ENCODE data around the gene HNRNPAB.
"Not testable (repeated sequence)": the region's sequence is repeated elsewhere in the genome, so short reads cannot be mapped to it uniquely, and the experiment has no call there.

Gene HNRNPAB

DNA sequence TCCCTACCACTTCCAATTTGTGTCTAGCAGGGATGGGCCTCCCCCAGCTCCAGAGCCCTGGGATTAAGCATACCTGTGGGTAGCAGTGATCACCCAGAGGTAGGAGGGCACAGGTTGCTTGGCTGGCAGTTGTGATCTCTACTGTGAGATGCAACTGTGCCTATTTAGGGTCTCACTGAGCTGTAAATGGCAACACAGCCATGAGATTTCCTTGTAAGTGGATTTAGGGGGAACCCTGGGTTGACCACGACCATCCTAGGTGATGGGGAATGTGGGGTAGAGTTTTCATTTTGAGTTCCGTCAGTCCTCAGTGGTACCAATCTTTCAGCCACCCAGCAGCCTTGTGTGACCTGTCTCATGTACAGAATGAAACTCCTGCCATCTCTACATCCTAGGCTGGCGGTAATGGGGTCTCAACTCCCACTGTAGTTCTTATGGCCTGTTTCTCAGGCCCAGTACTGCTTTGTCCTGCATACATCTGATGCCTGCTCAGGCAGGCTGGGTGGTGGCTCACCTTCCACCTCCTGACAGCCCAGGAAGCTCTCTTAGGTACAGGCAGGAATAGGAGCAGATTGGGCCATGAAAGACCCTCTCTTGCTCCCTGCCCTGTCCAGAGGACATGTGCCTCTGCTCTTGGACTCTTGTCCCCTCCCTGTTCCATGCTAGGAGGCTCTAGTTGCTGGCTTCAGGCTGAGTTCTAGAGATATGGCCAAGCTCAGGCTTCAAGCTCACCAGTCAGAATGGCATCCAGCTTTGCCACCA, 8.1 kb downstream of the HNRNPAB start:
- DNase-seq (ENCODE audit: low spot score): no peak

DNA sequence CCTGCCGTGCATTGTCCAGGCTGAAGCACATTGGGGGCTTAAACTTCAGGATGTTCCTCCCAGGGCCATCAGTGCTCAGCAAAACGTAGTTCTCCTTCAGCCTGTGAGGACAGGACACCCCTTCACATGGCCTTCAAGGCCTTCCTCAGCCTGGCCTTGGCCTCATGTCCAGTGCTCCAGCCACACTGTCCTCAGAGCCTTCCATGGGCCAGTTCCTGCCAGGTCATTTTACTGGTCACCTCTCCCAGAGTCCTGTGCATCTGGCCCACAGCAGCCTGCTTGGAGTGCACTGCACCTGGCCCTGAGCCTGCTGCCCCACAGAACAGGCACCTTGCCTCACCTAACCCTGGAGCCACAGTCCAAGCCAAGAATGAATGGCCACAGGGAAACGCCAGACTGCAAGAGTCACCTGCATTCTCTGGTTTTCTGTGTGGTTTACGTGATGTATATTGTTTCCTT, 8.7 kb downstream of the HNRNPAB start:
- DNase-seq (ENCODE audit: low spot score): no peak

DNA sequence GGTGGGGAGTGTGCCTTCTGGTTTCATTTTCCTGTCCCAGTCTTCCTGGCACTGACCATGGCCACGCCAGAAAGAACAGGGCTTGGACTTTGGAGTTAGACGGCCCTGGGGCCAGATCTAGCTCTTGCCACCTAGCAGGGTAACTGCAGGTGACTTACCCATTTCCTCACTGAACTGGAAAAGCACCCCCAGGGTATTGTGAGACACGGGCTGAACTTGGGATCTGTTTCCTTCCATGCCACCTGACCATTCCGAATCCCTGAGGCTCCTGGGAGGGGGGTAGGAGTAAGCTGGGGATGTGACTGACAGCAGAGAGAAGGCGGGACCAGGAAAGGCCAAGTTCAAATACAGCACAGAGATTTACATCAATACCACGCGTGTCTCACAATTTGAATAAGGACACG, 9.4 kb downstream of the HNRNPAB start:
- DNase-seq (ENCODE audit: low spot score): no peak

DNA sequence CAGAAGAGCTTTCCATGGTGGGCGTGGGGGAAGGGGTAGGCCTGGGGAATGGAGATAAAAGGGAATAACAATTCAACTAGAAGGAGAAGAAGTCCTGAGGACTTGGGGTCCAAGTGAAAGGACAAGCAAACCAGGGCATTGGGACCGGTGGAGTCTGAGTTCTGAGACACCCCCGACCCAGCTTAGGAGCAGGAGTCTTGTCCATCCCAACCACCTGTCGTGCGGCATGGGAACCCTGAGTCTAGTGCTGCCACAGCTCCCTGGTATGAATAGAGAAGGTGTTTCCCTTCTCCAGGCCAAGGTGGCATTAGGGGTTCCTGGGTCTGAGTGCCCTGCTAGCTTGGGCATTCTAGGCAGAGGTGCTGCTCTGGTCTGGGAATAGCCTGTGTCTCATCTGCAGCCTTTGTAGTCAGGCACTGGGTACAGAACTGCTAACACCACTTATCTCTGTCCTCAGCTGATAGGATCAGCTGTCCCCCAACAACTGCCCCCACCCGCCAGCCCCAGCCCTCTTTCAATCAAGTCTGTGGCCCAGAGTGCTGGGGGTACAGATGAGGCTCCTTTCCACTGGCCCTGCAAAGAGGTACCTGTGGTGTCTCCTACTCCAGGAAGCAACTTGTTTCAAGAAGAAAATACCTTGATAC, 9.9 kb downstream of the HNRNPAB start:
- no peak for DNase-seq (ENCODE audit: low spot score)

DNA sequence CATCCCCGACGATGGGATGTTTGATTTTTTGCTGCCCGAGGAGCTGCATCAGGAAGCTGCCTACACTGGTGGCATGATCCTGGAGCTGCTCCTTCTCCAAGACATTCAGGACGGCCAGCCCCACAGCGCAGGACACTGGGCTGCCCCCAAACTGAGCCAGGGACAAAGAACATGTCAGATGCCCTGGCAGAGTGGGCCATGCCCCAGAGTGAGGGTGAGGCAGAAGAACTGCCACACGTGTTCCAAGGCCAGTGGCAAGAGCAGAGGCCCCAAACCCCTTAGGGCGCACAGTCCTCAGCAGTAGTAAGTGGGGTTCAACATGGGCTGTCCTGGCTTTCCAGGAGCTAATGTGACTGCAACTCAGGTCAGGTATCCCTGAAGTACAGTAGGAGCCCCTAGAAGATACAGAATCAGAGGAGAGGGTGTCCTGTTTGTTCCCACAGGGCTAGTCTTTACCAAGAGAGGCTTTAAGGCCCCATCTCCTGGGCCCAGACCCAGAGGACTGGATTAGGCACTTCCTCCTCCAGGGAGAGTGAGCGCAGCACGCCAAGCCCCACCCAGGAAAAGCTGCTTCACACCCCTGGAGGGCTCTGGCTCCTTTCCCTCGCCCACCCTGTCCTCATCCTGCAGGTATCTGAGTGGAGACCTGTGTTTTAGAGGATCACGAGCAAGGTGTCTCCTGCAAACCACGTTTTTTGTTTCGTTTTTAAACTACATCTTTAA, 11.1 kb downstream of the HNRNPAB start:
- DNase-seq (ENCODE audit: low spot score): no peak

DNA sequence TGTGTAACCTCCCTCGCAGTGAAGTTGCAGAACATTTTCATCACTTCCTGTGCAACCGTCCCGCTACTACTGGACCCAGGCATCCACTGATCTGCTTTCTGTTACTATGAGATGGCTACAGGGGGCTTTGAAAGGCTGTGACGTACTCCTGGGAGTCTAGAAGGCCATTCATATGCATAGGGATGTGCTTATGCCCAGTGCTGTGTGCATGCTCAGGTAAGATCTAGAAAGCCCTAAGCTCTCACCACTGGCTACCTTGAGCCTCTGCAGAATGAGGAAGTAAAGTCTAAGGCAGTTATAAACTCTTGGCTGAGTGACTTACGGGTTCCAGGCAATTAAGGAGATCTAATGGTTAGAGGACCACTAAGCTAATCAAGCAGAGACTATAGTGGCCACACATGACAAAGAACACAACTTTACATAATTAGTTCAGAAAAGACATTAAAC, 11.8 kb downstream of the HNRNPAB start:
- no peak for DNase-seq (ENCODE audit: low spot score)

DNA sequence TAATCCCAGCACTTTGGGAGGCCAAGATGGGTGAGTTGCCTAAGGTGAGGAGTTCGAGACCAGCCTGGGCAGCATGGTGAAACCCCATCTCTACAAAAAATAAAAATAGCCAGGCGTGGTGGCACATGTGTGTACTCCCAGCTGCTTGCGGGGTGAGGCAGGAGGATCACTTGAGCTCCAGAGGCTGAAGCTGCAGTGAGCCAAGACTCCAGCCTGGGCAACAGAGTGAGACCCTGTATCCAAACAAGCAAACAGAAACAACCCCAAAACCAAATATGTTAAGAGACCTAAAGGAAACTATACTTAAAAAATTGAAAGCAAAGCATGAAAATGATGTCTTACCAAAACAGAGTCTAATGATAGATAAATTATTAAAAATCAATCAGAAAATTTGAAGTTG, 12.4 kb downstream of the HNRNPAB start:
- DNase-seq (ENCODE audit: low spot score): no peak

DNA sequence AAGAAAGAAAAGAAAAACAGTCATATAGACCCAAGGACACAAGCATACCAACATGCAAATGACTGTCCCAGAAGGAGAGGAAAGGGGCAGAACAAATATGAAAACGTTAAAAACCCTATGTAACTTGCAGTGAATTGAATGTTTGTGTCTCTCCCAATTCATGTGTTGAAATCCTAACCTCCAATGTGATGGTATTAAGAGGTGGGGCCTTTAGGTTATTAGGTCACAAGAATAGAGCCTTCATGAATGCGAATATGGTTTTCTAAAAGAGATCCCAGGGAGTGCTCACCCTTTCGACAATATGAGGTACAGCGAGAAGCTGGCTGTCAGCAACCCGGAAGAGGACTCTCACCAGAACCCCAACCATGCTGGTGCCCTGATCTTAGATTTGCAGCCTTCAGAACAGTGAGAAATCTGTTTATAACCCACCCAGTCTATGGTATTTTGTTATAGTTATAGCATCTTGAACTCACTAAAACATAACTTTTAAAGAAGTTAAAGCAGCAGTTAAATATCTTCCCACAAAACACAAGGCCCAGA, 14.0 kb downstream of the HNRNPAB start:
- DNase-seq (ENCODE audit: low spot score): no peak

DNA sequence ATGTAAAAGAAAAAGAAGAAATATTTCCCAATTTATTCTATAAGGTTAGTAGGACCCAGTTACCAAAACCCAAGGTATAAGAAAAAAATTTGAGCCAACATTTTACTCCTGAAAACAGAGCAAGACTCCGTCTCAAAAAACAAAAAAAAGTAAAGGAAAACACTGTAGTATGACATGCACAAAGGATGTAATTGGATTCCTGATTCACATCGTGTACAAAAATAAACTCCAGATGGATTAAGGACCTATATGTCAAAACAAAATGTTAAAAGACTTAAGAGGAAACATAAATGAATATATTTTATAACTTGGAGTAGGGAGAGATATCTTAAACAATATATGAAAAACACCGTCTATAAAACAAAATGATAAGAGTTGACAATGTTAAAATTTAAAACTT, 14.5 kb downstream of the HNRNPAB start:
- no peak for DNase-seq (ENCODE audit: low spot score)

DNA sequence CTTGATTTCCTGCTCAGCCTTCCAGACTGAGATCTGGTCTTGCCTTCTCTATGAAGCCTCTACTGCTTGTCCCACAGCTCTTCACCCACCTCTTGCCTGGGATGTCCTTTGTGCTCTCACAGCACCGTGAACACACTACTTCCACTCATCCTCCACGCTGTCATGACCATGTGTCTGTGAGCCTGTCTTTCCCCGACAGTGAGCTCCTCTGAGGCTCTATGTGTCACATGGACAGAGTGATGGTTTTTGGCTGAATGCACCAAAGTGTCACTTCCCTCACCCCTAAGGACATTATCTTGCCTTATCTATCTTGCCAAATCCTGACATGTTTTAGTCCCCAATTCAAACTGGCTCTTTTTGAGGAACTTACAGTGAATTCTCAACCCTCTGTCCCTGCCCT, 16.9 kb downstream of the HNRNPAB start:
- DNase-seq (ENCODE audit: low spot score): no peak

DNA sequence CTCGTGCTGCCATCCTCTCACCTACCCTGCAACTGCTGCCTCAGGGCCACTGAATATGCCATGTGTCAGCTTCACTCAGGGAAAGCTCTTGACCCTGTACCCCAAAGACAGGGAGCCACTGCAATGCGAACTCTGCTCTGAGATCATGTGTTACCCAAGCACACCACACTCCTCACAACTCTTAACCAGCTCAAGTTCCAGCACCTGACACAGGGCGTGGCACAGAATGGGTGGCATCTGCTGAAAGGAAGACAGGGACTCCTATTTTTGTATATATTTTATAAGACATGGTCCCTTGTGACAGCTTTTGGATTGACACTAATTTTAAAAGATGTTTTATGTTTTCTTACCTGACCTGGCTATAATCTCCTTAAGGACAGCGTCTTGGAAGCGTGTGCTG, 17.5 kb downstream of the HNRNPAB start:
- no peak for DNase-seq (ENCODE audit: low spot score)

DNA sequence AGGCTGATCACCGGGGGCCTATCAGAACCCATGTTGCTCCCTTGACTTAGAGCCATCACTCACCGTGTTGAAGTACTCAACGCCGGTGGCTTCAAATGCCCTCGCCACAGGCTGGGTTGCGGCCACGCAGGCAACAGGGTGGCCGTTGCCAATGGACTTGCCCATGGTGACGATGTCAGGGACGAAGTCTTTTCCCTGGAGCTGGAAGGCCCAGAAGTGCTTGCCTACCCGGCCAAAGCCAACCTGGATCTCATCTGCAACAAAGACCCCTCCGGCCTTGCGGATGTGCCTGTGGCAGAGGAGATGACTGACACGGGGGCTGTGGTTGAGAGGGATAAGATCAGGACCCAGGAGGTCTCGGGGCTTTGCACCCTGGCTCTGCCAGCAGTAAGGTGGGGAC, 18.0 kb downstream of the HNRNPAB start:
- no peak for DNase-seq (ENCODE audit: low spot score)

DNA sequence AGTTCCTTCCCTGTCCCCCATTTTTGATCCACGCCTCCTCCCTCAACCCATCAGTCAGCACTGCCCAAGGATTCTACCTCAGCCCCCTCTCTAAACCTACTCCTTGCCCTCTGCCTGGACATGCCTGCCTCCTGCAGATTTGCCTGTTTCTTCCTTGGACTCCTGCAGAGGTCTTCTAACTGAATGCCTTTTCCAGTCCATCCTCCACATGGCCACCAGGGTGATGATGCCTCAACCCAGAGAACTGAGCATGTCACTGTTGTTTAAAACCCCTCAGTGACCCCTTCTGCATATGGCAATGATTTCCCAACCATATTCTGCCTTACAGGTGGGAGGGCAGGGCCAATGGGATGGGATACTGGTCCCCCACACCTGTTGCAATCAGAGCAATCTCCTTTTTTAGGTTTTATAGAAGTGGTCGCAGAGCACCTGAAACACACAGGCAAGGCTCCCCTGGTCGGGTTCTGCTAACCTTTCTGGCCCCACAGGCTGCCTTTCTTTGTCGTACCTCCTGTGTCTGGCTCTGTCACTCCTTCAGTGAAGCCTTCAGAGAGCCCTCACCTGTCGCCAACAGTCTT, 19.0 kb downstream of the HNRNPAB start:
- no peak for DNase-seq (ENCODE audit: low spot score)

DNA sequence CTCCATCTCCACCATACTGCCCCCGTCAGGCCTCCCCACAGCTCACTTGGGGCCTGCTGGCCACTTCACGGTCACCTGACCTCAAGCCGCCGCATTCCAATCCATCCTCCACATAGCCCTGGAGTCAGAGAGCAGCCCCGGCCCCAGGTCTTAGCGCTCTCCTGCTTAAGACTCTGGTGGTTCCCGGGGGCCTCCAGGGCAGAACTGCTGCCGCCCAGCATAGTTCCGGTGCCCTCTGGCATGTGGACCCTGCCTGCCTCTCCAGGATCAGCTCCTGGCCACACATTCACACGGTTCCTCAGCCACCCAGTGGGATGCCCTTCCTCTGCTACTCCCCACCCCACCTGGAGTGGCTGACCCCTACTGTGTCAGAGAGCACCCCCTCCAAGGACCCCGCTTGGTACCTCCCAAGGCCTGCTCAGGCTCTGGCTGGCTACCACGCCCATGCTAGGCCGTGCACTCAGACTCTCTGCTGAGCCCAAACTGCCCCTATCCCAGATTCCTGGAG, 19.5 kb downstream of the HNRNPAB start:
- no peak for DNase-seq (ENCODE audit: low spot score)

DNA sequence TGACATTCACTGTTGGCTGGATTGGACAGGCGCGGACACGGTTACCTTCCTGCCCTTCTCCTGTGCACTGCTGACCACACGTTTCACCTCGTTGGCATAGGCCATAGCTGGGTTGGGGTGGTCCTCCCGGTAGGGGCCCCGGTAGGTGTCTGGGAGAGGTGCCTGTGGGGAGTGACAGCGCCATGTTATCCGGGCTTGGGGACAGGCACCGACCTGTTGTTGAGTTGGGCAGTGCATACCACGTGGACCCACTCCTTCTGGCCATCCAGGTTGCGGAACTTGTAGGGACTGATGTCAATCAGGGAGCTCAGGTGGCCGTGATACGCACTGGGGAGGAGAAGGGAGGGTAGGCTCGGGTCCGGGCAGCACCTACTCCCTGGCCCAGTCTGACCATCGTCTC, 20.1 kb downstream of the HNRNPAB start:
- DNase-seq (ENCODE audit: low spot score): no peak

DNA sequence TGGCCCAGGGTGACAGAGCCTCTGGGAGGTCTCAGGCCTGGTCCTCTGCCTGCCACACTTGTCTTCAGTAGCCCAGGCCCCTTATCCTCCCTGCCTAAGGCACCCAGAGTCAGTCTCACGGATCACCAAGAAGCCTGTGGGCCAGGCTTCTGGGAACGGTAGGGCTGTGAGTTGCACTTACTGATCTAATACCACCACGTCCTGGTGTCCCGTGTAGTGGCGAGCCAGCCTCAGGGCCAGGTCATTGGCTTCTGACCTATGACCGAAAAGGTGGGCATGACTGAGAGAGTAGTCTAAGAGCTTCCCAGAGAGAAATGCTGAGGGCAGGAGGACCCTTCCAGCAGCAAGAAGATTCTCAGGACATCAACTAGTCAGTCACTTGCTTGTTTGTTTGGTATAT, 20.8 kb downstream of the HNRNPAB start:
- no peak for DNase-seq (ENCODE audit: low spot score)

DNA sequence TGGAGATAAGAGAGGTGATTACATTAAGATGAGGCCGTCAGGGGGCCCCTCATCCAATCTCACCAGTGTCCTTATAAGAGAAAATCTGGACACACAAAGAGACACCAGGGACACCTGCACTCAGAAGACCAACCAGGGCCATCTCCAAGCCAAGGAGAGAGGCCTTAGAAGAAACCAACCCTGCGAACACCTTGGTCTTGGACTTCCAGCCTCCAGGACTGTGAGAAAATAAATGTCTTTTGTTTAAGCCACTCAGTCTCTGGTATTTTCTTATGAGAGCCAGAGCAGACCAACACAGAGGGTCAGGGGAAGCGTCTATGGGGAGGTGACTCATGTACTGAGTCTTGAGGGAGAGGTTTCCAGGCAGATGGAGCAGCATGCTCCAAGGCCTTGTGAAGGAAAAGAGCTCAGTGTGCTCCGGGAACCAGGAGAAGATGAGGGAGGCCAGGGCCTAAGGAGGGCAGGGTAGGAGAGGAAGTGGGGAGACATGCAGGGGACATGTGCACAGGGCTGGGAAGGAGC, 22.9 kb downstream of the HNRNPAB start:
- no peak for DNase-seq (ENCODE audit: low spot score)

DNA sequence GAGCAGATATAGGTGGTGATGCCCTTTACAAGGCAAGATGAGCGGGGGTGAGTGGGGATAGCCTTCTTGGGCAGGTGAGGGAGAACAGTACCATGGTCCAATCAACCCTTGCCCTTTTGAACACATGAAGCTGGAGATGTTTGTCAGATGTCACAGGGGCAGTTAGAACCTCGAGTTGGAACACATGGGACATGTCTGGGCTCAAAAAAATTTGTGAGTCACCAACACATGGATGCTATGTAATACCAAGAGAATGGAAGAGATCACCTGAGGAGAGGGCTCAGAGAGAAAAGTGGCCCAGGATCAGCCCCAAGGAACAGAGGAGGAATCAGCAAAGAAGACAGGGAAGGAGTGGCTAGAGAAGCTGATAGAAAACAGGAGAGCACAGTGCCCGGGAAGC, 23.6 kb downstream of the HNRNPAB start:
- no peak for DNase-seq (ENCODE audit: low spot score)

DNA sequence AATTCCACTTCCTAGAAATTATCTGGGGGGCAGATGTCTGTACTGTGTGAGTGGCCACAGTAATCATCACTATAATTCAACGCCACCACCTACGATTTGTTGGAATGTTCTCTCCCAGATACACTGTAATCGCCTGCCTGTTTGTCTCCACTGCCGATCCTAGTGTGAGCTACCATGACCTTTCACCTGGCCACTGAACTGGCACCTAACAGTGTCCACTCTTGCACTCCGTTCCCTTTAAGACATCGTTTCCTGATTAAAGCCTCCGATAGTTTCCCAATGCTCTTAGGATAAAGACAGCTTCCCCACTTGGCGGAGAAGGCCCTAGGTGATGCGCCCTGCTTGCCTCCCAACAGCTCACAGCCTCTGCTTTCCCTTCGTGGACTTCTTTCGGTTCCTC, 24.3 kb downstream of the HNRNPAB start:
- no peak for DNase-seq (ENCODE audit: low spot score)

DNA sequence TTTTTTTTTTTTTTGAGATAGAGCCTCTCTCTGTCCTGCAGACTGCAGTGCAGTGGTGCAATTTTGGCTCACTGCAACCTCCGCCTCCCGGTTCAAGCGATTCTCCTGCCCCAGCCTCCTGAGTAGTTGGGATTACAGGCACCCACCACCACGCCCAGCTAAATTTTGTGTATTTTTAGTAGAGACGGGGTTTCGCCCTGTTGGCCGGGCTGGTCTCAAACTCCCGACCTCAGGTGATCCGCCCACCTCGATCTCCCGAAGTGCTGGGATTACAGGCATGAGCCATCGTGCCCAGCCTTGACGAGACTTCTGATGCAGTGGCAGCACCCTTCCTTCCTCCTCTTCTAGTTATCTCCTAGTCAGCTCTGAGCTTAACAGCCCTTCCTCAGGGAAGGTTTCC, 24.8 kb downstream of the HNRNPAB start:
- DNase-seq (ENCODE audit: low spot score): not testable (repeated sequence)

DNA sequence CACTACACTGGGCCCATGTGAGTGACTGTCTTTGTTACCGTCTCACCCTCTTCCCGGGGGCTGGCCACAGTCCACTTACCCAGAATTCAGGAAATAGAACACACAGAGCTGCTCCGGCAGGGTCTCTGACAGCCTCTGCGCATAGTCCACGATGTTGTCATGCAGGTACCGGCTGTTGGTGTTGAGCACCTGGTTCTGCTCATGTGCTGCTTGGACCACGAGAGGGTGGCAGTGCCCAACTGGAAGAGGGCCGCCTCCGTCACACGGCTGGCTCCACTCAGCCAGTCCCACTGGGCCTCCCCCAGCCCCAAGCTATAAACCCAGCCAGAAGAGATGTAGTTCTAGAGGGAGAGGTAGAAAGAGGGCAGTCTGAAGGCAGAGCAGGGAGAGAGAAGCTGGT, 25.5 kb downstream of the HNRNPAB start:
- no peak for DNase-seq (ENCODE audit: low spot score)

All from RKO (cell line).